SW 1271 (cell line): Measurements from ENCODE around the gene C2orf81.
"Not testable (repeated sequence)": the region's sequence is repeated elsewhere in the genome, so short reads cannot be mapped to it uniquely, and the experiment has no call there.

Experiments used
- DNase-seq, 2 experiments: peaks; one replicate each; lab custom pipeline; 2025; lab: John Stamatoyannopoulos, UW

C2orf81 gene

GRCh38 chr2:74423231-74424095 is 2.0 kb upstream of the C2orf81 start:
- no peak for DNase-seq

GRCh38 chr2:74420443-74421103 is 846 bp downstream of the C2orf81 start:
- not testable (repeated sequence) for DNase-seq

- no peak for DNase-seq
Observed at GRCh38 chr2:74420006-74420405, 1.4 kb downstream of the C2orf81 start.

DNA sequence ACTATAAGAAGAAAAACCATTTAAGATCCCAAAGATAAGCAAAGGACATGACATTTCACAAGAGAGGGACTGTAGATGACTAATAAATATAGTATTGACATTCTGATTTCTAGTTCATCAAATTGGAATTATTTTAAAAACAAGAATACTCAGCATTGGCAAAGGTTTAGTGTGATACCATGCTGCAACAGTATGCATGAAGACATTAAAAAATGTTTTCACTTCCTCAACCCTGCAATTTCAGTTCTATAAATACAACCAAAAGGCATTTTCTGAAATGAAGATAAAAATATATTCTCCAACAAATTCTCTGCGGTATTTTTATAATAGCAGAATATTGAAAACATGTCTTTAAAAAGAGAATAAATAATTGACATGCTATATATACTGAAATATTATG is 2.1 kb downstream of the C2orf81 start:
- no peak for DNase-seq

- DNase-seq, result no peak
Observed at GRCh38 chr2:74418312-74418711, 3.1 kb downstream of the C2orf81 start.

GRCh38 chr2:74417763-74418162 is 3.7 kb downstream of the C2orf81 start:
- no peak for DNase-seq

- no peak for DNase-seq
Observed at GRCh38 chr2:74417197-74417596, 4.2 kb downstream of the C2orf81 start.

DNA sequence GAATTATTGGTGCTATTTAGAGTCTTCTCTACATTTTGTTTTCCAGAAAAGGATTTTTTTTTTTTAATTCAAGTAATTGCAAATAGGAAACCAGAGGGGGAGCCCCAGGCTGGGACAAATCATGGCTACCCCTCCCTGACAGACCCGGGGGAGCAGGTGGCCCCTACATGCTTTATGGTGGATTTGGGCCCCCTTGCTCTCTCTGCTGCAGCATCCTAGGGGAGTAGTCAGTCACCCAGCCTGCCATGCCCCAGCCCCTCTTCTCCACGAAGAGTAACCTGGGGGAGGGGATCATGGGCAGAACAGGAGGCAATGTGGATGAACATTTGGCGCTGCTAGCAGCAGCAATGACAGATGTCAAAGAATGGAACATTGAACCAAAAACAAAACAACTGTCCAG is 4.6 kb downstream of the C2orf81 start:
- DNase-seq, result no peak

DNA sequence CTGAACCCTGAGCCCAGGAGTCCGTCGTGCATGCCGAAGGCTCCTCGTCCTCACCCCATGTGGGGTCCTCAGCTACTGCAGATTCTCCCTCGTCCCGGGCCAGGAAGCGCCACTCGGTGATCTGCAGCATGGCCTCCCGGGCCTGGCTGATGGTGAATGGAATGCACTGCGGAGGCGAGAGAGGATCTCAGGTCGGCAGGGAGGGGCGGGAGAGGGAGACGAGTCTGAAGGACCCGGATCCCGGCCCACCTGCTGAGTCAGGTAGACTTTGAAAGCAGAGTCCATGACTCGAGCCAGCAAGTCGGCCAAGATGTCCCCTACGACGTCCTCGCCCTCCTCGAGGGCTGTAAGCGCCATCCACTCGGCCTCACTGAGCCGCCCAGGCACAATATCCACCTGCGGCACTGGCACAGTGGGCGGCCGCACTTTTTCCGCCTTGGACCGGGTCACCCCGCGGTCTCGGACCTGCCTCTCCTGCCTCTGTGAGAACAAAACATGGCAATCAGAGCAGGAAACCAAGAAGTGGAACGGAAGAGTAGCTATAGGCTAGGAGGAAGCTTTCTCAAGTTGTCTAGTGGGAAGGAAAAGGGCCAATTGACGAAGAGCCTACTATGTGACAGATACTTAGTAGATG is 5.5 kb downstream of the C2orf81 start:
- DNase-seq, result no peak

DNA sequence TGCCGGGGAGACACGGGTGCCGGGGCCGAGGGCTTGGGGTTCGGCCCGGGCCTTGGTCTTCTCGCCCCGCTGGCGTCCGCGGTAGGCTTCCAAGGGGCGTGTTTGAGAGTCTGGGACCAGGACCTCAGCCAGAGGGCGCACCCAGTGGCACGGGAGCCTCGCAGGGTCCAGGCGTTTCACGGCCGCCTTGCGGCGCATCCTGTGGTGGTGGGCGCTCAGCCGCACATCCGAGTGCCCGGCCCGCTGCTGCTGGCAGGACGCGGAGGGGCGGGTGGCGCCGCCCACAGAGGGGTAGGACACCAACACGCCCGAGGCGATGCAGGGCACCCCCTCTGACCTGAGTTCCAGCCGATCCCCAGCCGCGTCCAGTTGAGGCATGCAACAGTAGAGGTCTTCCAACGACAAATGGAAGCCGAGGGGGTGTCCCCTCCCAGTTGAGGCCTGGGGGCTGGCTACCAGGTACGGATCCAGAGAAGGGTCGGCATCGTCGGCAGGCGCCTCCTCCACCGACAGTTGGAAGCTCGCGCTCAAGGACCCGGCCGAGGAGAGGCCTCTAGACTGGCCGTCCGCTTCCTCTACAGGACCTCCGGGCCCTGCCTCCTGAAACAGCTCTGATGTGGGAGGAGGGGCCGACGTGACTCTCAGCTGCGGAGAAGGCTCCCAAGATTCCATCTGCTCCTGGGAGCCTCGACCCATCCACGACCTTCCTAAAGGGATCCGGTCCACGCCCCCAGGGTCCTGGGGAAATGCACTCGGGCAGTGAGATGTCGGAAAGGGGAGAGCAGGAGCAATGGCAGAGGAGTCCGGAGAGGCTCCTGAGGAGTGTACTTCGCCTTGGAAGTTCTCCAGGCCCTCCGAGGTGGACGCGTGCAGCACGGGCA is 6.3 kb downstream of the C2orf81 start:
- no peak for DNase-seq

DNA sequence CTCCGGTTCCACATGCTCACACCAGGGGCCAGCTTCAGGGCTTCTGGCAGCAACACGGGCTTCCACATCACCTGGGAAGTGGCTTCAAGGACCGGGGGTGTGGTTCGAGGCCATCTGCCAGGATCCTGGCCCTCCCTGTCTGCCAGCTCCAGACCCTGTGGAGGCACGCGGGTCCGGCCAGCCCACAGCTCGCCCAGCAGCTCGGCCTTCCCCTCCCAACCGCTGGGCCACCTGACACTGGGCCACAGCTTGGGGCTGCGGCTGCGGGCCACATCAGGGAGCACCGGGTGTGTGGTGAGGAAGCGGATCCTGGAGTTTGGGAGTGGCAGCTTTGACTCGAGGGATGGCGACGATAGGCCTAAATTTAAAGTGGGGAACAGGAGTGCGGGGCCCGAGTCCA is 7.0 kb downstream of the C2orf81 start:
- no peak for DNase-seq

DNA sequence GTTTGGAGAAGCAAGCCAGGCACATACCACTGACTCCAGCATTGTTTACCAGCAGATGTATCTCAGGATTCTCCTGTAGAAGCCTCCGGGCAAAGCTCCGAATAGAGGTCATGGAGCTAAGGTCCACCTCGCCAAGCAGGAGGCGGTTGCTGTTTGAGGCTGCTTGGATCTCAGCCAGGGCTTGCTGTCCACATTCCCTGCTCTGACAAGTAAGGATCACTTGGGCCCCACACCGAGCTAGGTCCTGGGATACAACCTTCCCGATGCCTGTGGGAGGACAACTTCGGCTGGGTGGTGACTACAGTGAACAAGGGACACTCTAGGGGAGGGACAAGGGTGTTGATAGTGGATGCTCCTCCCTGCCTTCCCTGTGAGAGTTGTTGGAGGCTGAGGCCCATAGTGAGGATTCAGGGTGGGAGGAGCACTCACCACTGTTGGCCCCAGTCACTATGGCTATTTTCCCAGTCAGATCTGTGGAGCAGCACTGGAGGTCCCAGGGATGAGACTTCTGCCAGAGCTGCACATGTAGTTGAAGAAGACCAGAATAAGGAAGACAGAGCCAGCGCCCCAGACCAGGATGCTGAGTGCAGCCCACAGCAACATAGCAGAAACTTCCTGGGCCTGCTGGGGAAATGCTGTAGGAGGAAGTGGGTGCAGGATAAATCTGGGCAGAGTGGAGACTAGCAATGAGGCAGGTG is 8.3 kb downstream of the C2orf81 start:
- no peak for DNase-seq

- no peak for DNase-seq
Observed at GRCh38 chr2:74407682-74408081, 13.7 kb downstream of the C2orf81 start.

DNA sequence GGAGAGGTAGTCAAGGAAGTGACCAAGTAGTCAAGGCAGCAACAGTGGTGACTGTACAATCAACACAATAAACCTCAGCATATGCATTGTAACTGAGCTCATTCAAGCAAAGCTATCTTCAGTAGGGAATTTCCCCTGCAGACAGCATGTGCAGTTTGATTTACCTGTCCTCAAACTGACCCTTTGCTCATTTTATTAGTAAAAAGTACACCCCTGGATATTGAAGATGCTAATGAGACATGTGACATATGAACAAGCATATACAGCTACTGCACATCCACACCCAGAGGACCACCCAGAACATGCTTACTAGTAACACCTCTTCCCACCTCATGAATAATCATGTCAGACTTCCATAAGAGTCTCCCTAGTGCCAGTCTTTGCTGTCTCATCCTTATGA is 15.4 kb downstream of the C2orf81 start:
- DNase-seq, result no peak

DNA sequence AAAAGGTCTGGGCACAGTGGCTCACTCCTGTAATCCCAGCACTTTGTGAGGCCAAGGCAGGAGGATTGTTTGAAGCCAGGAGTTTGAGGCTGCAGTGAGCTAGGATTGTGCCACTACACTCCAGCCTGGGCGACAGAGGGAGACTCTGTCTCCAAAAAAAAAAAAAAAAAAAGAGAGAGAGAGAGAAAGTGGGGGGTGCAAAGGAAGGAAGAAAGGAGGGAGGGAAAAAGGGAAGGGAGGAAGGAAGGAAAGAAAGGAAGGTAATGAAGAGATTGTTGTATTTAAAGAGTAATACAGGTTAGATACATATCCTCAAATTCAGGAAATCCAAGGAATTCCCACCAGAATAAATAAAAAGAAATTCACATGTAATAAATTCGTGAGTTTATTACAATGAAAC is 19.5 kb downstream of the C2orf81 start:
- DNase-seq, result no peak

DNA sequence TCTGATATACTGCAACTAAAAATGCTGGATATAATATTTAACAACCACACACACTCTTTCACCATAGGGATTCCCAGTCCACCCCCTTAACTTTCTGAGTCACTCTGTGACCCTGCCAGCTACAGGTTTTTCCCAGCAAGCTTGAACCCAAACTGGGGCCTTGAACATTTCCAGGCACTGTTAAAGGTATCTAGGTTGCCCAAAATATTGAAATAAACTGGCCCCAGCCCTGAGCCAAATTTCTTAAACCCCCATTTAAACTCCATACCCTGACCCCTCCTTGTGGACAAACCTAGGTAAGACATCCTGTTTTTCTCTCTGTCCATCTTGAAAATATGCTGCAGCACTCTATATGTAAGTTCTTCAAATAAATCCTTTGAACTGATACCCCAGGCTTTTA is 21.6 kb downstream of the C2orf81 start:
- DNase-seq, result peak in 1 of 2 experiments; percentile 37

- no peak for DNase-seq
Observed at GRCh38 chr2:74396149-74396548, 25.3 kb downstream of the C2orf81 start.

GRCh38 chr2:74393525-74393924 is 27.9 kb downstream of the C2orf81 start:
- no peak for DNase-seq

GRCh38 chr2:74392449-74392743 is 29.0 kb downstream of the C2orf81 start:
- DNase-seq, result no peak

DNA sequence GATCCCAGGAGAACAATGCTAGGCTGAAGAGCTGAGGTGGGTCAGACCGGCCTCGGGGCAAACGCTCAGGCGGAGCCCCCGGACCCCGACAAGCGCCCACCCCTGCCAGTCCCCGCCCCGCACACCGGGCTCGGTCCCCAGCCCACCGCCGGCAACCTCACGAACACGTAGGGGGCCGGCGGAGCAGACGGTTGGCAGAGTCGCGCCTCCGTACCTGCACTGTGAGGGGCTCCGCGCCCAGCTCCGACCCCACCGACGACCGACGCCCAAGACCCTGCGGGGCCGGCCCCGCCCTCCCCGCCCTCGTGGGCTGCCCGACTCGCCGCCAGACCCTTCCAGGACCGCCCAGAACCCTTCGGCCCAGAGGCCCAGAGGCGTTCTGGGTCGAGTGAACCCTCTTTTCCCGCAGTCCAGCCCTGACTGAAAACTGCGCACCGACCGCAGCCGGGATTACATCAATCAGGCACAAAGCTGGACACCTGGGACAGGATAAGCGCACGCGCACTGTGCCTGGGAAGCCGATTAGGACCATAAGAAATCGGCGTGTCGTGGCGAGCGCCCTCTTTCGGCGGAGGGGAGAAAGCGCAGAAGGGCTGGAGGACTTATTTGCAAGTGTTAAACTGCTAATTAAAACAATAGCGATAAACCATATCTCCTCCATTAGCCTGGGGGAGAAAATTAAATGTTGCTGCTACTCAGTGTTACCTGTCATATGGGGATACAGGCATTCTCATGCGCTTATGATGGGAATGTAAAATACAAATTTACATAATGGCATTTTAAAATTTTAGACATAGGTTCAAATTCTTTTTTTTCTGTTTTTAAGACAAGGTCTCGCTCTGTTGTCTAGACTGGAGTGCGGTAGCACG is 29.6 kb downstream of the C2orf81 start:
- peak; percentile 49 to 87 for DNase-seq

- peak in 1 of 2 experiments; percentile 34 for DNase-seq
Observed at GRCh38 chr2:74391209-74391579, 30.2 kb downstream of the C2orf81 start.
